C1 segment of cervical spinal cord (tissue), 14 donors: Measurements from ENCODE around the gene PTEN.
A peak's percentile ranks its signal among the peaks of the same experiment; 100 is the strongest.
"Not testable (repeated sequence)": the region's sequence is repeated elsewhere in the genome, so short reads cannot be mapped to it uniquely, and the experiment has no call there.

Source experiments
- DNase-seq, 14 donors: peaks; one replicate each; lab custom pipeline; 2025; lab: John Stamatoyannopoulos, UW

PTEN gene

GRCh38 chr10:87869773-87870551, 6.5 kb downstream of the PTEN start:
- DNase-seq = no peak

GRCh38 chr10:87872828-87873227, 9.4 kb downstream of the PTEN start:
- DNase-seq = no peak

- no peak for DNase-seq
Measured at GRCh38 chr10:87873656-87874055, 10.2 kb downstream of the PTEN start.

- DNase-seq = peak in 1 of 14 donors; percentile 56
Measured at GRCh38 chr10:87875929-87876571, 12.6 kb downstream of the PTEN start.

GRCh38 chr10:87878664-87879459, 15.4 kb downstream of the PTEN start:
- no peak for DNase-seq

GRCh38 chr10:87880336-87880735, 16.9 kb downstream of the PTEN start:
- DNase-seq = no peak

GRCh38 chr10:87881373-87882059, 18.1 kb downstream of the PTEN start:
- DNase-seq = not testable (repeated sequence)

- no peak for DNase-seq
Measured at GRCh38 chr10:87882555-87883294, 19.3 kb downstream of the PTEN start.

- DNase-seq = no peak
Measured at GRCh38 chr10:87886635-87887034, 23.2 kb downstream of the PTEN start.

- no peak for DNase-seq
Measured at GRCh38 chr10:87887146-87887545, 23.7 kb downstream of the PTEN start.

GRCh38 chr10:87887548-87888289, 24.3 kb downstream of the PTEN start:
- no peak for DNase-seq

GRCh38 chr10:87895430-87895829, 32.0 kb downstream of the PTEN start:
- no peak for DNase-seq

- DNase-seq = no peak
Measured at GRCh38 chr10:87896216-87896615, 32.8 kb downstream of the PTEN start.

- DNase-seq = not testable (repeated sequence)
Measured at GRCh38 chr10:87897957-87898356, 34.5 kb downstream of the PTEN start.

GRCh38 chr10:87903396-87903795, 40.0 kb downstream of the PTEN start:
- not testable (repeated sequence) for DNase-seq

- no peak for DNase-seq
Measured at GRCh38 chr10:87913156-87913921, 49.9 kb downstream of the PTEN start.

GRCh38 chr10:87915406-87915805, 52.0 kb downstream of the PTEN start:
- no peak for DNase-seq

- no peak for DNase-seq
Measured at GRCh38 chr10:87915989-87916388, 52.6 kb downstream of the PTEN start.

GRCh38 chr10:87916515-87916914, 53.1 kb downstream of the PTEN start:
- DNase-seq = no peak
